OCI-LY3 (cell line): ENCODE data around the gene EPHB1.

ENCODE experiments used
- H2AFZ ChIP-seq: fragments of 200-600, 300-600 bp; shearing (Covaris generic); 2 replicates; pipeline ENCODE4 v1.6.0; 2014; ENCODE audit warnings: antibody characterized with exemption, low read depth, low read length
- H3K27ac ChIP-seq: fragments of 200-600, 300-600 bp; sonication (generic); 2 replicates; pipeline ENCODE4 v1.5.1; 2014; ENCODE audit warnings: mild to moderate bottlenecking, low read length, moderate library complexity, mixed read lengths
- H3K27me3 ChIP-seq: fragments of 200-600, 300-600 bp; sonication (generic); 2 replicates; pipeline ENCODE4 v1.6.1; 2014; ENCODE audit warnings: low read depth, low read length, mixed read lengths
- H3K36me3 ChIP-seq: fragments of 200-600, 300-600 bp; sonication (generic); replicated peaks from 2 replicates; pipeline ENCODE3; 2014; ENCODE audit warnings: low read depth, low read length, mixed read lengths
- H3K4me1 ChIP-seq: fragments of 300-600, 200-600 bp; sonication (generic); 2 replicates; pipeline ENCODE4 v1.6.1; 2014; ENCODE audit warnings: low read length, mixed read lengths
- H3K4me2 ChIP-seq: fragments of 200-600, 300-600 bp; sonication (generic); 2 replicates; pipeline ENCODE4 v1.6.1; 2014; ENCODE audit warnings: low read length, mixed read lengths
- H3K4me3 ChIP-seq: fragments of 300-600, 200-600 bp; sonication (generic); 2 replicates; pipeline ENCODE4 v1.5.1; 2014; ENCODE audit warnings: antibody characterized with exemption, mild to moderate bottlenecking, low read length, moderate library complexity
- H3K79me2 ChIP-seq: fragments of 300-600, 200-600 bp; shearing (Covaris generic); 2 replicates; pipeline ENCODE4 v1.6.1; 2014; ENCODE audit warnings: mild to moderate bottlenecking, low read length, mixed read lengths
- H3K9ac ChIP-seq: fragments of 300-600, 200-600 bp; shearing (Covaris generic); 2 replicates; pipeline ENCODE4 v1.6.0; 2014; ENCODE audit warnings: mild to moderate bottlenecking, low read length, moderate library complexity
- H3K9me3 ChIP-seq: fragments of 200-600, 300-600 bp; shearing (Covaris generic); 2 replicates; pipeline ENCODE4 v1.6.1; 2014; ENCODE audit warnings: low read length, mixed read lengths; ENCODE audit not compliant: insufficient read depth
- H4K20me1 ChIP-seq: fragments of 200-600, 300-600 bp; sonication (generic); 2 replicates; pipeline ENCODE4 v1.6.1; 2016; ENCODE audit warnings: low read length, mixed read lengths; ENCODE audit not compliant: insufficient read depth
- CTCF ChIP-seq: fragments of 200-600, 300-600 bp; sonication (generic); IDR thresholded peaks from 2 replicates; pipeline ENCODE4 v1.5.1; 2014; ENCODE audit warnings: antibody characterized with exemption, low read length, low read depth
- EZH2phosphoT487 ChIP-seq: fragments of 200-600 bp; shearing (Covaris generic); IDR thresholded peaks from 2 replicates; pipeline ENCODE4 v1.6.1; 2018; ENCODE audit warnings: antibody characterized with exemption, mixed run types, low read depth

Gene EPHB1

GRCh38 chr3:134765468-134765867 lies 29.6 kb upstream of the EPHB1 start:
- Histone ChIP-seq H3K79me2 (no peaks in the 10 kb centered on the region), H3K9me3 (no peaks in the 10 kb centered on the region), H3K9ac (no peak overlapping the region), H4K20me1 (no peaks in the 10 kb centered on the region), H3K27me3 (peaks cover 5% of the 10 kb centered on the region; the same call in 1 of the 2 replicates), H3K27ac (no peak overlapping the region), H3K4me2 (no peak overlapping the region), H2AFZ (no peak overlapping the region), H3K36me3 (no peaks in the 10 kb centered on the region), H3K4me3 (no peak overlapping the region), H3K4me1 (no peaks in the 10 kb centered on the region)
- TF ChIP-seq EZH2phosphoT487, result no peak
- TF ChIP-seq CTCF, result no peak

- no peaks in the 10 kb centered on the region for H3K79me2 ChIP-seq
- no peaks in the 10 kb centered on the region for H3K4me1 ChIP-seq
- no peak overlapping the region for H3K4me3 ChIP-seq
- no peaks in the 10 kb centered on the region for H3K9me3 ChIP-seq
- TF ChIP-seq EZH2phosphoT487, result no peak
- no peak for TF ChIP-seq CTCF
- H2AFZ ChIP-seq, result no peak overlapping the region
- no peak overlapping the region for H3K4me2 ChIP-seq
- no peak overlapping the region for H3K9ac ChIP-seq
- no peaks in the 10 kb centered on the region for H3K36me3 ChIP-seq
- H3K27ac ChIP-seq, result no peak overlapping the region
- H4K20me1 ChIP-seq, result no peaks in the 10 kb centered on the region
- peaks cover 5% of the 10 kb centered on the region; the same call in 1 of the 2 replicates for H3K27me3 ChIP-seq
These were observed 28.8 kb upstream of the EPHB1 start for GRCh38 chr3:134766290-134766689.

DNA sequence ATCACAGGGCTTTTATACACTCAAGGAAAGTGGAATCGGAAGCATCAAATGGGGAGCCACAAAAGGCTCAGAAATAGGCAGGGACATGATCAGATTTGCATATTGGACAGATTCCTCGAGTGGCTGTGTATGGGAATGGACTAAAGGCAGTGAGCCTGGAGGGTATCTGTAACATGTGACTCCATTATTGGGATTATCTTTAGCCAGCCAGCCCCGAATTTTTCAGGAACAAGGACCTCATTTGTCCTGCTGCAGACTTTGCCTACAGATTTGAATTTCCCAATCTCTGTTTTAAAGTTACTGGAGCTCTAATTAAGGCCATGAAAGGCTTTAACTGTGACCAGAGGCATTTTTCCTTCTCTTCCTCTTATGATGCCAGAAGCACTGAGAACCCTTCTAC lies 26.9 kb upstream of the EPHB1 start:
- Histone ChIP-seq H3K27me3 (0 out of 2 replicates have a peak, but pooled peaks cover 3% of the 10 kb centered on the region), H3K4me2 (no peak overlapping the region), H3K4me3 (no peak overlapping the region), H3K36me3 (no peaks in the 10 kb centered on the region), H3K79me2 (no peaks in the 10 kb centered on the region), H2AFZ (no peak overlapping the region), H4K20me1 (no peaks in the 10 kb centered on the region), H3K27ac (no peak overlapping the region), H3K4me1 (no peaks in the 10 kb centered on the region), H3K9ac (no peak overlapping the region), H3K9me3 (no peaks in the 10 kb centered on the region)
- no peak for TF ChIP-seq EZH2phosphoT487
- TF ChIP-seq CTCF, result no peak

GRCh38 chr3:134768837-134769236 lies 26.2 kb upstream of the EPHB1 start:
- H2AFZ ChIP-seq, result no peak overlapping the region
- no peaks in the 10 kb centered on the region for H4K20me1 ChIP-seq
- no peak overlapping the region for H3K4me3 ChIP-seq
- no peaks in the 10 kb centered on the region for H3K9me3 ChIP-seq
- H3K9ac ChIP-seq, result no peak overlapping the region
- no peak overlapping the region for H3K27ac ChIP-seq
- no peaks in the 10 kb centered on the region for H3K4me1 ChIP-seq
- no peaks in the 10 kb centered on the region for H3K79me2 ChIP-seq
- TF ChIP-seq EZH2phosphoT487 (no peak), CTCF (no peak)
- H3K4me2 ChIP-seq, result no peak overlapping the region
- H3K27me3 ChIP-seq, result 0 out of 2 replicates have a peak, but pooled peaks cover 6% of the 10 kb centered on the region
- H3K36me3 ChIP-seq, result no peaks in the 10 kb centered on the region
